ENCODE results near the gene RBM28. TPM values are rescaled to one million over a fixed set of nuclear protein-coding genes. Genes with fewer than 3 reads are reported as not detected.

The RBM28 gene
- total RNA-seq, 1 experiment from 2014 or later = 70.0 TPM

GRCh38 chr7:128383776-128384175, 40.1 kb upstream of the RBM28 start:
- H4K91ac ChIP-seq (ENCODE audit: insufficient read length, low read depth, low read length) = no peak overlapping the region
- no peak overlapping the region for H3K9ac ChIP-seq (ENCODE audit: extremely low read depth, insufficient read length, low read length)
- H4K20me1 ChIP-seq (ENCODE audit: control insufficient read depth, insufficient read depth, insufficient read length) = no peaks in the 10 kb centered on the region
- Mint-ChIP-seq H3K9me3 (no peaks in the 10 kb centered on the region), H3K27ac (no peak overlapping the region), H3K4me3 (no peak overlapping the region), H3K36me3 (ENCODE audit: insufficient read depth in 1 of 3, low read depth in 3 of 3) (no peaks in the 10 kb centered on the region), H3K27me3 (ENCODE audit: low read depth) (peaks cover 29% of the 10 kb centered on the region), H3K4me1 (peaks cover 26 to 51% of the 10 kb centered on the region in 2 experiments)
- H2BK15ac ChIP-seq (ENCODE audit: low read depth, low read length) = no peak overlapping the region
- no peaks in the 10 kb centered on the region for H3K79me2 ChIP-seq (ENCODE audit: insufficient read depth, low read length)
- no peak overlapping the region for H2BK12ac ChIP-seq (ENCODE audit: insufficient read length, low read depth, low read length)
- no peak overlapping the region for H3K18ac ChIP-seq (ENCODE audit: insufficient read length, low read depth, low read length)
- H3K27me3 ChIP-seq (ENCODE audit: insufficient read depth, low read length) = no peaks in the 10 kb centered on the region; the same call in 1 of the 2 replicates
- no peak for TF ChIP-seq CTCF (conservative IDR thresholded peaks at IDR 0.05)
- H3K9me3 ChIP-seq (ENCODE audit: control insufficient read depth, low read depth, low read length) = no peaks in the 10 kb centered on the region
- H2AFZ ChIP-seq (ENCODE audit: low read length) = no peak overlapping the region
- H3K79me1 ChIP-seq (ENCODE audit: insufficient read depth, low read depth, low read length, poor library complexity, severe bottlenecking) = no peaks in the 10 kb centered on the region
- H3K14ac ChIP-seq (ENCODE audit: insufficient read depth, low read length) = no peak overlapping the region
- no peak overlapping the region for H3K56ac ChIP-seq (ENCODE audit: insufficient read length, low read depth, low read length)
- no peak overlapping the region for H3K4ac ChIP-seq (ENCODE audit: low read depth, low read length)
- H3K4me1 ChIP-seq (ENCODE audit: insufficient read depth, low read length) = no peaks in the 10 kb centered on the region
- H2BK5ac ChIP-seq (ENCODE audit: insufficient read length, low read length) = no peak overlapping the region
- H2BK20ac ChIP-seq (ENCODE audit: low read depth, low read length, poor library complexity, severe bottlenecking) = no peak overlapping the region
- H3K23ac ChIP-seq (ENCODE audit: insufficient read length, low read depth, low read length) = no peak overlapping the region
- no peak overlapping the region for H4K5ac ChIP-seq (ENCODE audit: insufficient read length, low read depth, low read length)
- WGBS (ENCODE audit: extremely low coverage, insufficient read length, low lambda C conversion rate) = no CpG with 5 or more reads among the region's 3 CpGs
- H2AK5ac ChIP-seq (ENCODE audit: insufficient read length, low read length) = no peak overlapping the region
- no peak overlapping the region for H3K27ac ChIP-seq (ENCODE audit: insufficient read length, low read depth, low read length)
- no peak overlapping the region for H3K4me2 ChIP-seq (ENCODE audit: insufficient read depth, insufficient read length, low read length)
- no peaks in the 10 kb centered on the region for H3K23me2 ChIP-seq (ENCODE audit: insufficient read length, low read depth, low read length, poor library complexity, severe bottlenecking)
- no peak overlapping the region for H4K8ac ChIP-seq (replicated peaks; ENCODE audit: insufficient read length, low read depth, low read length)
- DNase-seq = no peak
- no peak overlapping the region for H3T11ph ChIP-seq (ENCODE audit: low read length)
- H2BK120ac ChIP-seq (ENCODE audit: low read depth, low read length, poor library complexity, severe bottlenecking) = no peak overlapping the region
